Renal cortex interstitium (tissue), 3 donors: ENCODE measurements around the gene AP4B1. TPM values are rescaled to one million over a fixed set of nuclear protein-coding genes. Genes with fewer than 3 reads are reported as not detected.

Experiments
- polyA plus RNA-seq, 3 donors: library from polyadenylated mRNA; unstranded; fragments of 120-200 nt; gene quantifications; one replicate each; pipeline ENCODE4 v1.2.1, GENCODE V29; 2013; ENCODE audit not compliant: insufficient read length in 3 of 3

AP4B1 gene
- polyA plus RNA-seq, 3 donors = 26.7 to 46.2 (median 31.1) TPM

Other genes starting within 250 kb of the AP4B1 start
- gene PHTF1, start 145.3 kb downstream of the AP4B1 start, polyA plus RNA-seq = 10 to 100 TPM; 22.8 to 27.1 (median 24.0) TPM
- gene RSBN1, start 92.3 kb downstream of the AP4B1 start, polyA plus RNA-seq = 10 to 100 TPM; 25.4 to 28.1 (median 26.4) TPM
- gene PTPN22, start 33.1 kb downstream of the AP4B1 start, polyA plus RNA-seq = under 1 TPM; 0.23 to 0.42 (median 0.25) TPM
- 1 to 10 TPM in 1 of 3 donors, under 1 TPM in 2; 0.47 to 1.2 (median 0.68) TPM for gene BCL2L15, start 17.2 kb downstream of the AP4B1 start, polyA plus RNA-seq
- gene DCLRE1B, start 527 bp upstream of the AP4B1 start, polyA plus RNA-seq = 10 to 100 TPM in 2 of 3 donors, 1 to 10 TPM in 1; 9.0 to 13.2 (median 11.3) TPM
- 10 to 100 TPM; 40.3 to 43.9 (median 41.4) TPM for gene HIPK1, start 24.5 kb upstream of the AP4B1 start, polyA plus RNA-seq
- 100 to 1,000 TPM; 130 to 168 (median 133) TPM for gene OLFML3, start 74.7 kb upstream of the AP4B1 start, polyA plus RNA-seq
- gene SYT6, start 249.1 kb upstream of the AP4B1 start, polyA plus RNA-seq = 1 to 10 TPM; 1.2 to 1.5 (median 1.4) TPM